Endodermal cell (in vitro differentiated cells): ENCODE results near the gene LAMB1. TPM values are rescaled to one million over a fixed set of nuclear protein-coding genes. Genes with fewer than 3 reads are reported as not detected.

ENCODE experiments used
- DNase-seq: peaks from one replicate; pipeline ENCODE4 v3.0.0-alpha.2; 2017
- H3K27ac ChIP-seq: 2 replicates; pipeline ENCODE4 v1.5.1; 2013; ENCODE audit warnings: mild to moderate bottlenecking, low read depth, low read length, moderate library complexity
- H3K27me3 ChIP-seq: 2 replicates; pipeline ENCODE4 v1.6.1; 2013; ENCODE audit warnings: mild to moderate bottlenecking, low read length, moderate library complexity; ENCODE audit not compliant: insufficient read depth, control insufficient read depth, poor library complexity, severe bottlenecking
- H3K36me3 ChIP-seq: 2 replicates; pipeline ENCODE4 v1.7.0; 2013; ENCODE audit warnings: mild to moderate bottlenecking, low read length, moderate library complexity; ENCODE audit not compliant: control insufficient read depth, insufficient read depth
- H3K4me1 ChIP-seq: one replicate; pipeline ENCODE4 v1.7.0; 2013; ENCODE audit warnings: low read length; ENCODE audit not compliant: control insufficient read depth, insufficient read depth
- H3K4me3 ChIP-seq: 2 replicates; pipeline ENCODE4 v1.5.1; 2013; ENCODE audit warnings: mild to moderate bottlenecking, low read length, moderate library complexity
- H3K9ac ChIP-seq: 2 replicates; pipeline ENCODE4 v1.6.1; 2013; ENCODE audit warnings: mild to moderate bottlenecking, low read length, moderate library complexity; ENCODE audit not compliant: poor library complexity, severe bottlenecking; ENCODE audit errors: extremely low read depth
- H3K9me3 ChIP-seq: 2 replicates; pipeline ENCODE4 v1.6.1; 2013; ENCODE audit warnings: mild to moderate bottlenecking, low read length, moderate library complexity; ENCODE audit not compliant: control insufficient read depth
- H3K27ac Mint-ChIP-seq: 2 replicates; pipeline ENCODE4 v1.8.0; 2020; ENCODE audit warnings: mixed read lengths
- H3K27me3 Mint-ChIP-seq: 2 replicates; pipeline ENCODE4 v1.8.0; 2021; ENCODE audit warnings: mild to moderate bottlenecking, mixed read lengths; ENCODE audit not compliant: insufficient read depth
- H3K36me3 Mint-ChIP-seq: 2 replicates; pipeline ENCODE4 v1.8.0; 2020; ENCODE audit warnings: low read depth, mixed read lengths
- H3K4me1 Mint-ChIP-seq: 2 replicates; pipeline ENCODE4 v1.8.0; 2020; ENCODE audit warnings: mixed read lengths
- H3K4me3 Mint-ChIP-seq: 2 replicates; pipeline ENCODE4 v1.8.0; 2020; ENCODE audit warnings: mild to moderate bottlenecking, moderate library complexity, mixed read lengths
- H3K9me3 Mint-ChIP-seq: 2 replicates; pipeline ENCODE4 v1.8.0; 2020; ENCODE audit warnings: mild to moderate bottlenecking, mixed read lengths
- WGBS, 2 experiments: methylation state at CpG; one replicate each; pipeline versions ENCODE4 v1.1.5 to v1.1.7; 2013; ENCODE audit warnings: missing lambda C conversion rate in 2 of 2, mixed read lengths in 1 of 2; ENCODE audit not compliant: insufficient coverage in 1 of 2, insufficient read length in 1 of 2; 5-methylcytosine and 5-hydroxymethylcytosine counted together
- total RNA-seq, 2 donors: library from RNA; stranded (reverse); fragmentation: NEBNext Ultra II Directional in 1 of 2; extraction: Animal tissue kit (Norgen Biotek cat#: 25700) in 1 of 2; gene quantifications; 2 replicates in 1 of 2; 3 replicates in 1 of 2; pipeline ENCODE4 v1.2.1, GENCODE V29; 2021
- TF ChIP-seq, protein P1 (sequence below): fragments of 200-600 bp; sonication (generic); conservative IDR thresholded peaks from 2 replicates; pipeline ENCODE4 v1.5.0; 2021; ENCODE audit warnings: antibody characterized with exemption, mild to moderate bottlenecking

The LAMB1 gene
- total RNA-seq, 2 donors from 2014 or later, result 192 to 209 TPM

DNA sequence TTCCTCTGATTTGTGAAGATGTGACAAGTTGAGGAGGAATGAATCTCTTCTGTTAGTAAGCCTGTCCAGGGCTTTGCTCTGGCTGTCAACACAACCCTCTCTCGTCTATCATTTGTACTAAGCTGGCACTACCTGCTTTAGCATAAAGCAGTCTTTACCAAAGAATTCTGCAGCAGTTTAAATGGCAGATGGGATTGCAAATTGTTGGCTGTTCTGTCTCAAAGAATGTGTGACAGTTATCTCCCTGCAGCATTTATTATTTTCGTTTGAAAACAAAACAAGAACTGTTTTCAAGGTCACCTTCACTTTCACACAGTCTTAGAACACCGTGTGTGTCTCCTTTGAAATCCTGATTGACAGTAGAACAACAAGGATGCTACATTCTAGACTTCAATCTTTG is 4.8 kb upstream of the LAMB1 start:
- H3K4me3 ChIP-seq, result no peak overlapping the region
- no peaks in the 10 kb centered on the region for H3K9me3 ChIP-seq
- no peaks in the 10 kb centered on the region for H3K36me3 ChIP-seq
- no peak overlapping the region for H3K4me3 Mint-ChIP-seq
- TF ChIP-seq, protein P1, sequence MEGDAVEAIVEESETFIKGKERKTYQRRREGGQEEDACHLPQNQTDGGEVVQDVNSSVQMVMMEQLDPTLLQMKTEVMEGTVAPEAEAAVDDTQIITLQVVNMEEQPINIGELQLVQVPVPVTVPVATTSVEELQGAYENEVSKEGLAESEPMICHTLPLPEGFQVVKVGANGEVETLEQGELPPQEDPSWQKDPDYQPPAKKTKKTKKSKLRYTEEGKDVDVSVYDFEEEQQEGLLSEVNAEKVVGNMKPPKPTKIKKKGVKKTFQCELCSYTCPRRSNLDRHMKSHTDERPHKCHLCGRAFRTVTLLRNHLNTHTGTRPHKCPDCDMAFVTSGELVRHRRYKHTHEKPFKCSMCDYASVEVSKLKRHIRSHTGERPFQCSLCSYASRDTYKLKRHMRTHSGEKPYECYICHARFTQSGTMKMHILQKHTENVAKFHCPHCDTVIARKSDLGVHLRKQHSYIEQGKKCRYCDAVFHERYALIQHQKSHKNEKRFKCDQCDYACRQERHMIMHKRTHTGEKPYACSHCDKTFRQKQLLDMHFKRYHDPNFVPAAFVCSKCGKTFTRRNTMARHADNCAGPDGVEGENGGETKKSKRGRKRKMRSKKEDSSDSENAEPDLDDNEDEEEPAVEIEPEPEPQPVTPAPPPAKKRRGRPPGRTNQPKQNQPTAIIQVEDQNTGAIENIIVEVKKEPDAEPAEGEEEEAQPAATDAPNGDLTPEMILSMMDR, result no peak
- peaks cover 48% of the 10 kb centered on the region for H3K27me3 Mint-ChIP-seq
- H3K4me1 ChIP-seq, result peaks cover 18% of the 10 kb centered on the region
- no peaks in the 10 kb centered on the region for H3K9me3 Mint-ChIP-seq
- H3K27ac ChIP-seq, result no peak overlapping the region
- peaks cover 28% of the 10 kb centered on the region for H3K4me1 Mint-ChIP-seq
- WGBS, 2 experiments, result 74 to 100% methylated on average over 1 to 3 of the region's 3 CpGs
- H3K9ac ChIP-seq, result no peak overlapping the region
- no peak overlapping the region for H3K27ac Mint-ChIP-seq
- H3K27me3 ChIP-seq, result peaks cover 45% of the 10 kb centered on the region
- DNase-seq, result no peak
- no peaks in the 10 kb centered on the region for H3K36me3 Mint-ChIP-seq

DNA sequence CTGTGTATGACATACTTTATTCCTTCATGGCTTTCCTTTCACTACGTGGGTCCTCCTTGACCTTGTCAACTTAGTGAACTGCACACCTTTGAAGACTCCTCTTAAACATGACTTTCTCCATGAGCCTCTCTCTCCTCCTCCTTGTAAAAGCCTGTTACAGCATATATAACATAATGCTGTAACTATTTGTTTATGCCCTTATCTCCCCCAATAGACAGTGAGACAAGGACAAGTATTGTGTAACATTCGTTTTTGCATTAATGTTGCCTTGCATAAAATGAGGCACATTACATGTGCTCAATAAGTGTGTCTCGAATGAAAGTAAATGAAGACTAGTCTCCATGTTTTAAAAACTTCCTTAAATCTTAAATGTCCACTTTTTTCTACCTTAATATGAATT is 4.3 kb upstream of the LAMB1 start:
- Mint-ChIP-seq H3K36me3 (no peaks in the 10 kb centered on the region), H3K4me1 (peaks cover 25% of the 10 kb centered on the region), H3K4me3 (no peak overlapping the region), H3K27me3 (peaks cover 48% of the 10 kb centered on the region), H3K9me3 (no peaks in the 10 kb centered on the region), H3K27ac (no peak overlapping the region)
- Histone ChIP-seq H3K36me3 (no peaks in the 10 kb centered on the region), H3K9ac (no peak overlapping the region), H3K27me3 (peaks cover 45% of the 10 kb centered on the region), H3K27ac (no peak overlapping the region), H3K4me3 (no peak overlapping the region), H3K4me1 (peaks cover 17% of the 10 kb centered on the region), H3K9me3 (no peaks in the 10 kb centered on the region)
- TF ChIP-seq, protein P1, result no peak
- WGBS, 2 experiments, result 91 to 96% methylated on average over 3 of the region's 3 CpGs
- DNase-seq, result no peak

DNA sequence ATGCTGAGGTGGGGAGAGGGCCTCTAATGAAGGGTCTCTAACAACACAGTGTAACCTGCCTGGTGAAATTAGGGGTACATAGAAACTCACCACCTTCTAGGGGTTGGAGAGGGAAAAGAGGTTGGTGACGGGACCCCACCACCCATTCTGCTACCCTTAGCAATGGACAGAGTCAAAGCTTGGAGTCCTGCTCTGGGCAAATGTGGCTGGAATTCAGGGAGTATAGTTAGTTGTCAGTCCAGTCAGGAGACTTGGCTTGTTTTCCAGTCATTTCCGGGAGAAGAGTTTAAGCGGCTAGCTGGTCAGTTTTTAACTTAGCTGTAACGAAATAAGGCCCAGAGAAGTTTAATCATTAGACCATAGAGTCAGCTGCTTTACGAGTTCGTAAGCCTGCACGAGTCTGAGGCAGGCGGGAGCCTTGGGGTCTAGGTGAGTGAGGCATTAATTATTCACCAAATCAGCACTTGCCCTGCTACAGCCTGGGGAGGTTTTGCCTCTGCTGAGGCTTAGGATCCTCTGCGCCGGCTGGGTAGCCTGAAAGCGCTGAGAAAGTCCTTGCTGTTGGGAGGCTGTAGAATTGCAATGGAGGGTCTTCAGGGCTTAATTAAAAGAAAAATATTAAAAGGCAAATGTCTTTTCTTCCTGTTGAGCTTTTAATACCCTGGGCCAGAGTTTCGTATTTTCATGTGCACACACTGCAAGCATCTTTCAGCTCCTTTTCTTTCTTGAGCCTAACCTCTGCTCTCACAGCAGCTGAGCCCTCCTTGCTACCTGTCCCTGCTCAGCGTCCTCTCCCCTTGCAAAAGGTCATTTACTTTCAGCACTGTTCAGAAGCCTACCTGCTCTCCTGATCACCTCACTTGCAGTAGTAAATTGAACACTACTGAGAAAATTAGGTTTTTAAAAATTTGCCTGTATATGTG is 1.5 kb upstream of the LAMB1 start:
- no peak overlapping the region for H3K27ac ChIP-seq
- Mint-ChIP-seq H3K4me1 (peaks cover 14% of the 10 kb centered on the region), H3K4me3 (peak overlapping the region; percentile 88), H3K27me3 (peaks cover 61% of the 10 kb centered on the region), H3K9me3 (no peaks in the 10 kb centered on the region), H3K27ac (no peak overlapping the region), H3K36me3 (peaks cover 6% of the 10 kb centered on the region)
- TF ChIP-seq, protein P1, result no peak
- WGBS, 2 experiments, result 36 to 54% methylated on average over 8 to 13 of the region's 13 CpGs
- peaks cover 45% of the 10 kb centered on the region for H3K27me3 ChIP-seq
- no peaks in the 10 kb centered on the region for H3K9me3 ChIP-seq
- peak overlapping the region; percentile 90 for H3K4me3 ChIP-seq
- DNase-seq, result peak; percentile 72
- H3K9ac ChIP-seq, result no peak overlapping the region
- peaks cover 6% of the 10 kb centered on the region for H3K4me1 ChIP-seq
- peaks cover 16% of the 10 kb centered on the region for H3K36me3 ChIP-seq
